Measurements from ENCODE around the gene RELA. TPM values are rescaled to one million over a fixed set of nuclear protein-coding genes. Genes with fewer than 3 reads are reported as not detected.

RELA gene
- total and polyA plus RNA-seq, 12 donors: 28.9 to 55.2 (median 38.7) TPM

GRCh38 chr11:65660038-65660437 lies 2.7 kb downstream of the RELA start:
- TF ChIP-seq, protein P1, sequence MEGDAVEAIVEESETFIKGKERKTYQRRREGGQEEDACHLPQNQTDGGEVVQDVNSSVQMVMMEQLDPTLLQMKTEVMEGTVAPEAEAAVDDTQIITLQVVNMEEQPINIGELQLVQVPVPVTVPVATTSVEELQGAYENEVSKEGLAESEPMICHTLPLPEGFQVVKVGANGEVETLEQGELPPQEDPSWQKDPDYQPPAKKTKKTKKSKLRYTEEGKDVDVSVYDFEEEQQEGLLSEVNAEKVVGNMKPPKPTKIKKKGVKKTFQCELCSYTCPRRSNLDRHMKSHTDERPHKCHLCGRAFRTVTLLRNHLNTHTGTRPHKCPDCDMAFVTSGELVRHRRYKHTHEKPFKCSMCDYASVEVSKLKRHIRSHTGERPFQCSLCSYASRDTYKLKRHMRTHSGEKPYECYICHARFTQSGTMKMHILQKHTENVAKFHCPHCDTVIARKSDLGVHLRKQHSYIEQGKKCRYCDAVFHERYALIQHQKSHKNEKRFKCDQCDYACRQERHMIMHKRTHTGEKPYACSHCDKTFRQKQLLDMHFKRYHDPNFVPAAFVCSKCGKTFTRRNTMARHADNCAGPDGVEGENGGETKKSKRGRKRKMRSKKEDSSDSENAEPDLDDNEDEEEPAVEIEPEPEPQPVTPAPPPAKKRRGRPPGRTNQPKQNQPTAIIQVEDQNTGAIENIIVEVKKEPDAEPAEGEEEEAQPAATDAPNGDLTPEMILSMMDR (IDR thresholded peaks at IDR 0.05): no peak
- Histone ChIP-seq H3K36me3 (peaks cover 3 to 69% (median 59%) of the 10 kb centered on the region in 9 donors), H3K27ac (peak overlapping the region in 1 of 10 donors; percentile 20), H3K27me3 (no peaks in the 10 kb centered on the region), H3K9me3 (no peaks in the 10 kb centered on the region), H3K4me3 (no peak overlapping the region), H3K4me1 (peaks cover 7 to 48% (median 40%) of the 10 kb centered on the region in 9 donors)
- intact Hi-C loops (cut with DNase I): loop anchor here in 2 of 10 donors (5.0 kb wide), 2 partner anchors 37 to 52 kb away; partner anchors contain the start of gene KAT5 (in 1 of the 2)
- 89 to 96% methylated on average over 9 of the region's 9 CpGs for WGBS, 2 donors
- DNase-seq (no peak), ATAC-seq (no peak)

DNA sequence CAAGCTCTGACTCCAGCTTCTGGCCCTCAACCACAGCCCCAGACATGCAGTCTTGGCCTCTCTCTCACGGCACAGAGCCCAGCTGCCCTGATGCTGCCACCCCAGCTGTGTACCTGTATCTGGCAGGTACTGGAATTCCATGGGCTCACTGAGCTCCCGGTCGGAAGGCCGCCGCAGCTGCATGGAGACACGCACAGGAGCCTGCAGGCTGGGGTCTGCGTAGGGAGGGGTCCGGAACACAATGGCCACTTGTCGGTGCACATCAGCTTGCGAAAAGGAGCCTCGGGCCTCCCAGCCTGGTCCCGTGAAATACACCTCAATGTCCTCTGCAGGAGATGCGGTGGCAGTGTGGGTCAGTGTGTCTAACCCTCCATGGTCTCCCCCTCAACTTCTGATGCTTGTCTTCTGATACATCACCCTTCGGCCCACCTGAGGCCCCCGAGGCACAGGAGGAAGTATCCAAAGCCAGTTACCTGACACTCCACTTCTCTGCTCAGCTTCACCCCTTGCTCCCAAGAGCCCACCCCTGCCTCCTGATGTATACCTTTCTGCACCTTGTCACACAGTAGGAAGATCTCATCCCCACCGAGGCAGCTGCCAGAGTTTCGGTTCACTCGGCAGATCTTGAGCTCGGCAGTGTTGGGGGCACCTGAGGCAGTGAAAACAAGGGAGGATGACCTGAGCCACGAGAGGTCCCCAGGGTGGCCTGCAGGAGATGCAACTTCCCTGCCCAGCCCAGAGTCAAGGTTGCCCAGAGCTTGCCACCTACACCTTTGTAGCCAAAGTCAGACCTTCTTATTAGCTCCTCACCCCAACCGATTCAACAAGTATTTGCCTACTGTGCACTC lies 4.3 kb downstream of the RELA start:
- Histone ChIP-seq H3K36me3 (peaks cover 3 to 85% (median 73%) of the 10 kb centered on the region in 9 donors), H3K9me3 (no peaks in the 10 kb centered on the region), H3K27ac (no peak overlapping the region), H3K4me3 (no peak overlapping the region), H3K27me3 (no peaks in the 10 kb centered on the region), H3K4me1 (peaks cover 19 to 52% (median 43%) of the 10 kb centered on the region in 9 donors)
- ATAC-seq: no peak
- TF ChIP-seq, protein P1 (IDR thresholded peaks at IDR 0.05): no peak
- DNase-seq: no peak
- intact Hi-C loops (cut with DNase I): loop anchor here in 1 of 10 donors (5.0 kb wide), 1 partner anchor 81 kb away; the partner anchor contains the start of gene EHBP1L1
- 90 to 91% methylated on average over 21 of the region's 21 CpGs for WGBS, 2 donors

- TF ChIP-seq, protein P1 (IDR thresholded peaks at IDR 0.05): no peak
- Histone ChIP-seq H3K4me3 (no peak overlapping the region), H3K27ac (peak overlapping the region in 1 of 10 donors; percentile 27), H3K4me1 (peaks cover 20 to 57% (median 47%) of the 10 kb centered on the region in 9 donors), H3K27me3 (no peaks in the 10 kb centered on the region), H3K36me3 (peaks cover 3 to 85% (median 73%) of the 10 kb centered on the region in 9 donors), H3K9me3 (no peaks in the 10 kb centered on the region)
- ATAC-seq (no peak), DNase-seq (no peak)
- 85 to 86% methylated on average over 7 of the region's 7 CpGs for WGBS, 2 donors
- intact Hi-C loops (cut with DNase I): loop anchor here in 2 of 10 donors (1.0 to 5.0 kb wide), 2 partner anchors 36 to 80 kb away; partner anchors contain the start of gene EHBP1L1 (in 1 of the 2)
These were observed 5.3 kb downstream of the RELA start for GRCh38 chr11:65657426-65657825.

- peaks cover 23 to 58% (median 48%) of the 10 kb centered on the region in 9 donors for H3K4me1 ChIP-seq
- intact Hi-C loops (cut with DNase I): loop anchor here in 1 of 10 donors (5.0 kb wide), 1 partner anchor 78 kb away; the partner anchor contains the start of gene EHBP1L1
These were observed 7.0 kb downstream of the RELA start for GRCh38 chr11:65655570-65656332.

More at GRCh38 chr11:65655570-65656332, 7.0 kb downstream of the RELA start:
- H3K4me3 ChIP-seq: no peak overlapping the region
- ATAC-seq: no peak
- H3K27ac ChIP-seq: peak overlapping the region in 3 of 10 donors; percentile 91 to 97 (median 95)
- H3K27me3 ChIP-seq: no peaks in the 10 kb centered on the region
- no peaks in the 10 kb centered on the region for H3K9me3 ChIP-seq
- WGBS, 2 donors: 85 to 86% methylated on average over 16 of the region's 16 CpGs
- H3K36me3 ChIP-seq: peaks cover 3 to 82% (median 69%) of the 10 kb centered on the region in 9 donors
- DNase-seq: no peak
- TF ChIP-seq, protein P1 (IDR thresholded peaks at IDR 0.05): no peak
